GM19099 (cell line): ENCODE measurements around the gene PGLYRP3.

Source experiments
- POLR2A ChIP-seq: IDR thresholded peaks from 3 replicates; pipeline ENCODE4 v1.6.1; 2011; ENCODE audit warnings: low read depth; ENCODE audit not compliant: insufficient read length; ENCODE audit errors: extremely low read depth

Gene PGLYRP3

GRCh38 chr1:153341431-153341934 is 28.7 kb upstream of the PGLYRP3 start:
- TF ChIP-seq POLR2A, result no peak

DNA sequence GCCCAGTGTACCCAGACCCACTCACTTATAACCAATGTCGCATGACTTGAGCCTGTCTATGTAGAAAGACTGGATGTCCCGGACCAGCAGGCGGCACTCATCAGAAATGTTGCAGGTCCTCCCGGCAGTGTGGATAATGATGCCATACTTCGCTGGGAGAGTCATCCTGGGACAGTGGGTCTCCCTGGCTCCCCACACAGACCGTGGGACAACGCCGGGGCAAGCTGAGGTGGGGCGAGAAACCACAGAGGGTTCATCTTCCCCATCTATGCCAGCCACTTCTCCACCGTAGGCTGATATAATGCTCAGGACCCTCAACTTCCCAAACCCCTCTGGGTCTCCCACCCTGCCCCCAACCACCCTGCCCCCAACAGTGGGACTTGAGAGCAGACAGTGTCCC is 27.6 kb upstream of the PGLYRP3 start:
- no peak for TF ChIP-seq POLR2A

- no peak for TF ChIP-seq POLR2A
Measured at GRCh38 chr1:153339802-153340201, 27.1 kb upstream of the PGLYRP3 start.

GRCh38 chr1:153337980-153338853 is 25.5 kb upstream of the PGLYRP3 start:
- no peak for TF ChIP-seq POLR2A

DNA sequence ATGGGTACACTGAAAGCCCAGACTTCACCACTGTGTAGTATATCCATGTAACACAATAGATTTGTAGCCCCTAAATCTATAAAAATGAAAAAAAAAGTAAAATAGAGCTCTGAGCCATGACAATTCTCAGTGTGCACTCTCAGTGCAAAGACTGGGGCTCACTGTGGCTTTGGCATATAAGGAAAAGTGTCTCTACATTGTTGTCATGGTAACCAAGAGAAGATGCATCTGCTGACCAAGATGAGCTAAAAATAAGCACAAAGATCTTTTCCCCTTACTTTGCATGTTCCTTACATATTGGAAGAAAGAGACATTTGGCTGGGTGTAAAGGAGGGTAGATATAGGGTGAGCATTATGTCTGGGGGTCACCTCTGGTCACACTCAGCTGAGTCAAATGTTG is 23.9 kb upstream of the PGLYRP3 start:
- no peak for TF ChIP-seq POLR2A

- no peak for TF ChIP-seq POLR2A
Measured at GRCh38 chr1:153333902-153334301, 21.1 kb upstream of the PGLYRP3 start.

DNA sequence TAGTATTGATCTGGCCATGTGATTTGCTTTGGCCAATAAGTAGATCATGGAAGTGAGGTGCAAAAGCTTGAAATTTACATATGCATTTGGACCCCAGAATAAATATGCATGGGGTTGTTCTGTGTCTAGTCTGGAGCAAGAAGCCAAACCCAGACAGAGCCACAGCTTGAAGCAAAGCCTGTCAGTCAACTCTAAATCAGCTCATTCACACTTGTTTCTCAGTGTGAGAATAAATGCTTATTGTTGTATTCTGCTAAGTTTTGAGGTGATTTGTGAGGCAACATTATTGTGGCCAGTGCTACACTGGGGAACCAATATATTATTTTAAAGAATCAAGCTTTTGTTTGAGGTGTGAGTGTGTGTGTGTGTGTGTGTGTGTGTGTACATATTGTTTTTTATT is 12.2 kb upstream of the PGLYRP3 start:
- TF ChIP-seq POLR2A, result no peak

GRCh38 chr1:153322568-153322967 is 9.8 kb upstream of the PGLYRP3 start:
- TF ChIP-seq POLR2A, result no peak

DNA sequence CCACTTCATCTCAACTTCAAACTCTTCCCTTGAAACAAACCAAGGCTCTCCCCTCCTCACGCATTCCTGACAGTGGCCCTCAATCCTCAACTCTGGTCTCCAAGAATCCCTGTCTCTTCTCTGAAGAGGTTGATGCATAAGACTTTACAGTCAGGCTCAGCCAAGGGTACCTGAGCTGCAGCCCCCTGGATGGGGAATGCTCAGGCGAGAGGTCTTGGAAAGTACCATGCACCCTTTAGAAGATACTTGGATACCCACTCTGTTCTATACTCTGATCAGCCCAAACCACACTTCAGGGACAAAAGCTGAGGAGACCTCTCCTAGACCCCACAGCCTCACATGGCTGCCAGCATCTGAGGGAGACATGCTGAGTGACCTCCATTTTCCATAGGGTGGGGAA is 536 bp upstream of the PGLYRP3 start:
- TF ChIP-seq POLR2A, result no peak

DNA sequence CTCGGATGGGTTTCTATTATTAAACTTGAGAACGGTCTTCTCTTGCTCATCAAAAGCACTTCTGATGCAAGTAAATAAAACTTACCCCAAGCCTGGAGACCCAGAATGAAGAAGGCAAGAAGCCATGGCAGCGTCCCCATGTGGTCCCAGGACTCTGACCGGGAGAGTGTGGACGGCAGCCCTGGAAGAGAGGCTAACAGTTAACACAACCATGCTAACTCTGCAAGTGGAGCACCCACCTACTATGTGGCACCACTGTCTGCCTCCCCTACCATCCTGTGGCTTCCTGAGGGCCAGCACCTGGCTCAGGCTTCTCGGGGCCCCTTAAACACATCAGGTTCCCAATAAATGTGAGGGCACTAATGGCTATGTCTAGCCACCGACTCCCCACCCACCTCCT is 2.2 kb downstream of the PGLYRP3 start:
- no peak for TF ChIP-seq POLR2A

- no peak for TF ChIP-seq POLR2A
Measured at GRCh38 chr1:153309441-153309840, 3.3 kb downstream of the PGLYRP3 start.

DNA sequence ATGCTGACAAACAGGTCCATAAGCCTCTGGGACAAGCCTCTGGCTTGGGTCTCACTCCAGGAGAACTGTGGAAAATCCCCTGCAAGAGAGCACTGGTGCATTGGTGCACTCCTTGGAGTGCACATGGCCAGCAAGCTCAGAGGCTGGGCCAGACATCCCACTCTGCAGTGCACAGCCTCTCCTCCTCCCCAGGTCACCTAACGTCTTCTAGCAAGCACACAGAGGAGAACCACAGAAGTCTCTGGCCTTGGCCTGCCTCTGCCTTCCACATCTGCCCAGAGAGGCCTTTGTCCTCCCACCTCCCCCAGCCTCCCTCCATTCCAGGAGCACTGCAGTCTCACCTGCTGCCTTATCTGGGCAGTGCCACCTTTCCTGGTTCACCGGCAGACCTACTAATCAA is 4.2 kb downstream of the PGLYRP3 start:
- no peak for TF ChIP-seq POLR2A

- TF ChIP-seq POLR2A, result no peak
Measured at GRCh38 chr1:153307221-153307600, 5.5 kb downstream of the PGLYRP3 start.

- no peak for TF ChIP-seq POLR2A
Measured at GRCh38 chr1:153306303-153307220, 6.2 kb downstream of the PGLYRP3 start.

GRCh38 chr1:153305682-153306081 is 7.1 kb downstream of the PGLYRP3 start:
- TF ChIP-seq POLR2A, result no peak
